GM18873 (cell line): ENCODE results near the gene NUB1.

Source experiments
- ATAC-seq: cut with Tn5 transposase; IDR thresholded peaks from one replicate; pipeline ENCODE4 v1.9.1; 2021; ENCODE audit warnings: mild to moderate bottlenecking, moderate library complexity, moderate number of reproducible peaks; ENCODE audit not compliant: unreplicated experiment, low FRiP score

The NUB1 gene

DNA sequence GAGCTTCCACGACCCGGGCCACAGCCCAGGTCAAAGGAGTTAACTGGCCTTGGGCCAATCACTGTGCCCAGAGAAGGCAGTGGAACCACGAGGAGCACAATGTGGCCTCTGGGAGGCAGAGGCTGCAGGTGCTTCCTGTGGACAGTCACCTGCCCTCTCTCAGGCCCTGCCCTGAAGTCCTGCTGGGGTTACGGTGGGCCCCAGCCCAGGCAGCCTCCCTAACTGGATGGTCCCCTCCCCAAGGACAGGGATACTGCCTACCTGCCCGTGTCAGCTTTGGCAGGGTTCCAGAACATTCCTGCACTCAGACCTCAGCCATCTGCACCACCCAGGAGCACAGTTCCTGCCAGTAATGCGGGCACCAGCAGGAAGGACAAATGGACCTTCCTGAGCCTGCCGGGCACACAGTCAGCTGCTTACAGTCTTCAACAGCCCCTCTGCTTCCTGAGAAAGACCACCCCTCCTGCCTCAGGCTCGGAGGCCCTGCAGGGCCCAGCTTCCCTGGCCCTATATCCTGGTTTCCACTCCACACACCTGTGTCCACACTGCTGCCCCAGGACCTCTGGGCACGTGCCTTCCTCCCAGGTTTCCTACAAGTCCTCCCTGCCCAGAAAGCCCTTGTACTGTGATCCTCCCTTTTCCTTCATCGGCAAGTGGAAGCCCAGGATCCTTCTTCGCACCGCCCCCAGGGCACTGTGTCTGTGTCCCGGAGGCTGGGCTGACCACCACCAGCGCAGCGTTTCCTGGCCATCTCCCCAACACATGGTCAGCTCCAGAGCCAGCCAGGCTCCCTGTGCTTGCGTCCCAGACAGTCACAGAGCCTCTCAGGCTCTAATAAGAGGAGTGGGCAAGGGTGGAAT, 44.9 kb downstream of the NUB1 start:
- ATAC-seq = no peak

- no peak for ATAC-seq
These were observed 45.8 kb downstream of the NUB1 start for GRCh38 chr7:151387161-151388006.

GRCh38 chr7:151388007-151388297, 46.3 kb downstream of the NUB1 start:
- ATAC-seq = no peak

- no peak for ATAC-seq
These were observed 46.8 kb downstream of the NUB1 start for GRCh38 chr7:151388430-151388829.

GRCh38 chr7:151389096-151389767, 47.6 kb downstream of the NUB1 start:
- no peak for ATAC-seq

- ATAC-seq = no peak
These were observed 48.4 kb downstream of the NUB1 start for GRCh38 chr7:151389768-151390597.

DNA sequence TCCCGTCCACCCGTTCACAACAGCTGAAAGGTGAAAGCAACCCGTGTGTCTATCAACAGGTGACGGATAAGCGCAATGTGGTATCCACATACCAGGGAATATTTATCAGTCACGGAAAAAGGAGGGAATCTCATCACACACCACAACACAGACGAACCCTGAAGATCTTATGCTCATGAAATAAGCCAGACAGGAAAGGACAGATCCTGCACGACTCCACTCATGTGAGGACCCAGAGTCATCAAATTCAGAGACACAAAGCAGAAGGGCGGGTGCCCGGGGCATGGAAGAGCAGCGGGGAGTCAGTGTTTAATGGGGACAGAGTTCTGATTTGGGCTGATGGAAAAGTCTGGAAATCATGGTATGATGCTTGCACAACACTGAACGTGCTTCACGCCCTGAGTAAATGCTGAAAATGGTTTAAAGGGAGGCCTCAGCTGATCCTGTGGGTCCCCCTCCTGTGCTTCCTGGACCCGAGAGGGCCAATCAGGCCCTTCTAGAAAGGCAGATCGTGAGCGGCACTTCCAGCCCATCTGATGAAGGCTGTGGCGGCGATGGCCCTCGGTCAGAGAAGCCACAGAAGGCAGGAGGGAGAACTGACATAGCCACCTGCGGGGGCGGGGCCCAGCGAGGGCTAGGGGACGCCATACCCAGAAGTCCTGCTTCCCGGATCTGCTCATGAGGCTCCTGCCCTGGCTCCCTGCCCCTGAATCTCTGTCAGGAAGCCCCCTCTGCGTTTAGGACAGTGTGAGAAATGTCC, 49.2 kb downstream of the NUB1 start:
- ATAC-seq = no peak

DNA sequence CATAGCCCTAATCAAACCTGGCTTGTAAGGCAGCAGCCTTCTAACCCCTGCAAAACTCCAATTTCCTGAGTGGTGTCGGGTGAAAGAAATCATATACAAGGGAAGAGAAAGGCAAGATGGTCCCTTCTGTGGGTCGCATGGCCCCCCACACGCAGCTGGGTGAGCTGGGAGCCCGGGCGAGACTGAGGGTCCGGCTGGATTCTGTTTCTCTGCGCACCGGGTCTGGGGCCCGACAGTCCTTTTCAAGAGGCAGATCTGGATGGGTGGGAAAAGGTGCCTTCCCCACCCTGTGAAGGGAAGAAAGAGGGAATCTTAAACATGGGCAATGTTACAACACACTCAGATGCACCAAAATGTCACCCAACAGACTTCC, 49.7 kb downstream of the NUB1 start:
- ATAC-seq = no peak

GRCh38 chr7:151392002-151392401, 50.4 kb downstream of the NUB1 start:
- no peak for ATAC-seq

GRCh38 chr7:151392426-151392825, 50.8 kb downstream of the NUB1 start:
- no peak for ATAC-seq

DNA sequence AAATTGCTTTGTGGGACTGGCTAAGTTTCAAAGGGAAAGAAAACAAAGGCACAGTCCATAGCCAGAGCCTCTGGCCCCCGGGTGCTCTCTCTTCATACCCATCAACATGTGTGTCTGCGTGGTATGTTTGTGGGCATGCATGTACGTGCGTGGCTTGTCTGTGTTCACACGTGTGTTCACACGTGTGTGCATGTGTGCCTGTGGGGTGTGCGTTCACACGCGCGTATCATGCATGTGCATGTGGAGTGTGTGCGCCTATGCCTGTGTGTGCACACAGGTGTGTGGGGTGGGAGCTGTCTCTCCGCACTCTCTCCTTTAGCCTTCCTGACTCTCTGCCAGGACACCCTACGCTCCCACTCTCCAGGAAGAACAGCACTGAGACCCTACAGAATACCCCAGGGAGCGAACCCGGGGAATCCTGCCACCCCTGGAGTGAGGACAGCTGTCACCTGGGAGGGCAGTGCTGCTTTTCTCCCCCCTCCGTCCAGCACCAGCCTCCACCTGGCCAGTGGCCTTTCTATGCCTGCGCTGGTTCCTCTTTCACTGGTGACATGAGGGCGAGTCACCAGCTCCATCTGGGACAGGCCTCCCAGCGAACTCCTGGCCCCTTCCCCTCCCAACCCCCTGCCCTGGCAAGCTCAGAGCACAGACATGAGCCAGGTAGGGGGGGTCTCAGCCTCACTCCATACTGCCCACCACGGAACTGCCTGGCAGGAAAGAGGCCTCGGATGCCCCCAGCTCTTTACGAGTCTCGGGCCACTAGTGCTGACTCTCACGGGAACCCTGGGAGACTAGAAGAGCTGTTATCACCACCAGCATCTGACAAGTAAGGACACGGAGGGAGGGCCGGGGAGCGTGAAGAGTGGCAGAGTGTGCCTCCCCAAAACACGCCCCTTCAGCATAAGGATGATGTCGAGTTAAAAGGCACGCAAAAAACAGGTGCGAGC, 51.7 kb downstream of the NUB1 start:
- no peak for ATAC-seq

- no peak for ATAC-seq
These were observed 52.7 kb downstream of the NUB1 start for GRCh38 chr7:151394076-151395035.

- no peak for ATAC-seq
These were observed 53.4 kb downstream of the NUB1 start for GRCh38 chr7:151395036-151395367.

- ATAC-seq = no peak
These were observed 54.8 kb downstream of the NUB1 start for GRCh38 chr7:151396328-151396970.

DNA sequence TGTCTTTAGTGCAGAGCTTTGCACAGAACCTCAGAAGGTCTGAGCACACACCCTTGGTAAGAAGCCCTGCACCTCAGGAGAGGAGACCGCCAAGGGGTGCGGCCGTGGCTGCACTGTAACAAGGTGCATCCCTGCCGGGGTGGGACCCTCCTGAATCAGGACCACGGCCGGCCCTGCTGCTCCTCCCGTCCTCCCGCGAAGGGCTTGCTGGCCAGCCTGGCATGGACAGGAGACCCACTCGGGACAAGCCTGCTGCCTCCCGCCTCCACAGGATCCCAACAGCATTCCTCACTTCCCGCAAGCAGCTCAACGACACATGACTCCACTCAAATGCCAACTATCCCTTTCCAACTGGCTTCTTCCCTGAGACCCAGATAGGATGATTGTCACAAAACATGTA, 55.4 kb downstream of the NUB1 start:
- ATAC-seq = no peak

DNA sequence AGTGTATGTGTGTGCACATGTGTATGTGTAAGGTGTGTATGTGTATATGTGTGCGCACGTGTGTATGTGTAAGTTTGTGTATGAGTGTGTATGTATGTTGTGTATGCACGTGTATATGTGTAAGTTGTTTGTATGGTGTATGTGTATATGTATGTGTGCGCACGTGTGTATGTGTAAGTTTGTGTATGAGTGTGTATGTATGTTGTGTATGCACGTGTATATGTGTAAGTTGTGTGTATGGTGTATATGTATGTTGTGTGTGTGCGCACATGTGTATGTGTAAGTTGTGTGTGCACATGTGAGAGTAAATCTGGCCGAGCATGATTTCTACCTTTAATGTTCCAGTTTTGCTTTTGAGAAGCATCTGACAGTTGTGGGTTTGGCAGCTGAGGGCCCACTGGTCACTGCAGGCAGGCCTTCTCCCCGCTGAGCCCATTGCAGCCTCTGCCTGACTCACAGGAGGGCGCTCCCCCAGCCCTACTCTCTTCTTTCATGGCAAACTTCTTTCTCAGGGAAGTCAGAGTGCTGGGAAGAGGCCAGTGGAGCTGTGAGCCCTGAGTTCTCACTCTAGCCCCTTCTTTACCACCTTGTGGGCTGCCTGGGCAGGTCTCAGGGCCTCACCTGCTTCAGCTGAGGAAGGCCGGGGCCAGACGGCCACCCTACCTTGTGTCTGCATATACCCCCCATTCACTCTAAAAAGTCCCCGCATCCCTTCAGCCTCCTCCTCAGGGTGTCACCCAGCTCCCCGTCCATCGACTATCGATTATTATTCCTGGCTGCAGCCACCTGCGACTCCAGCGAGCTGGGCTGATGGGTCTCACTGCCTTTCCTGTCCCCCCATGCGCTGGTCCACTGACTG, 57.1 kb downstream of the NUB1 start:
- no peak for ATAC-seq
